Osteocyte (in vitro differentiated cells): ENCODE results near the gene YBEY. TPM values are rescaled to one million over a fixed set of nuclear protein-coding genes. Genes with fewer than 3 reads are reported as not detected.

Source experiments
- DNase-seq: peaks from one replicate; pipeline ENCODE4 v3.0.0; 2021; ENCODE audit warnings: mixed read lengths; ENCODE audit not compliant: unreplicated experiment; ENCODE audit errors: extremely low spot score
- H3K27ac Mint-ChIP-seq: one replicate; pipeline ENCODE4 v1.8.0; 2021; ENCODE audit warnings: mild to moderate bottlenecking, mixed read lengths; ENCODE audit not compliant: unreplicated experiment
- H3K27me3 Mint-ChIP-seq: one replicate; pipeline ENCODE4 v1.8.0; 2021; ENCODE audit warnings: mixed read lengths; ENCODE audit not compliant: unreplicated experiment
- H3K36me3 Mint-ChIP-seq: one replicate; pipeline ENCODE4 v1.8.0; 2021; ENCODE audit warnings: mixed read lengths; ENCODE audit not compliant: unreplicated experiment
- H3K4me1 Mint-ChIP-seq: one replicate; pipeline ENCODE4 v1.8.0; 2021; ENCODE audit warnings: mixed read lengths; ENCODE audit not compliant: unreplicated experiment
- H3K4me3 Mint-ChIP-seq: one replicate; pipeline ENCODE4 v1.8.0; 2021; ENCODE audit warnings: mild to moderate bottlenecking, moderate library complexity, mixed read lengths; ENCODE audit not compliant: unreplicated experiment
- H3K9me3 Mint-ChIP-seq: one replicate; pipeline ENCODE4 v1.8.0; 2021; ENCODE audit warnings: mixed read lengths; ENCODE audit not compliant: unreplicated experiment
- CTCF ChIP-seq: fragments of 200-600 bp; sonication (generic); IDR thresholded peaks from 2 replicates; pipeline ENCODE4 v1.5.0; 2021; ENCODE audit warnings: antibody characterized with exemption, mild to moderate bottlenecking, moderate library complexity
- total RNA-seq: library from RNA; stranded (reverse); gene quantifications from 2 replicates; pipeline ENCODE4 v1.2.1, GENCODE V29; 2021

YBEY gene
- total RNA-seq, 1 donor from 2014 or later = 17.9 TPM

GRCh38 chr21:46327711-46328110 is 41.6 kb downstream of the YBEY start:
- DNase-seq = no peak
- peaks cover 28% of the 10 kb centered on the region for H3K4me1 Mint-ChIP-seq
- H3K27ac Mint-ChIP-seq = peak overlapping the region; percentile 28
- TF ChIP-seq CTCF = no peak
- H3K36me3 Mint-ChIP-seq = peaks cover 24% of the 10 kb centered on the region
- H3K9me3 Mint-ChIP-seq = no peaks in the 10 kb centered on the region
- no peak overlapping the region for H3K4me3 Mint-ChIP-seq
- H3K27me3 Mint-ChIP-seq = no peaks in the 10 kb centered on the region

- peaks cover 24% of the 10 kb centered on the region for H3K4me1 Mint-ChIP-seq
- H3K27ac Mint-ChIP-seq = no peak overlapping the region
These were observed 42.0 kb downstream of the YBEY start for GRCh38 chr21:46328151-46328550.

GRCh38 chr21:46329796-46330195 is 43.7 kb downstream of the YBEY start:
- Mint-ChIP-seq H3K27me3 (no peaks in the 10 kb centered on the region), H3K4me3 (no peak overlapping the region), H3K9me3 (no peaks in the 10 kb centered on the region), H3K27ac (no peak overlapping the region), H3K36me3 (peaks cover 25% of the 10 kb centered on the region), H3K4me1 (peaks cover 23% of the 10 kb centered on the region)
- DNase-seq = no peak
- TF ChIP-seq CTCF = no peak

More at GRCh38 chr21:46328151-46328550, 42.0 kb downstream of the YBEY start:
- Mint-ChIP-seq H3K27me3 (no peaks in the 10 kb centered on the region), H3K9me3 (no peaks in the 10 kb centered on the region), H3K36me3 (peaks cover 24% of the 10 kb centered on the region), H3K4me3 (no peak overlapping the region)
- TF ChIP-seq CTCF = no peak
- no peak for DNase-seq

GRCh38 chr21:46334351-46335140 is 48.4 kb downstream of the YBEY start:
- Mint-ChIP-seq H3K4me3 (no peak overlapping the region), H3K27me3 (no peaks in the 10 kb centered on the region), H3K4me1 (peaks cover 8% of the 10 kb centered on the region), H3K36me3 (peaks cover 32% of the 10 kb centered on the region), H3K27ac (no peak overlapping the region), H3K9me3 (no peaks in the 10 kb centered on the region)
- DNase-seq = no peak
- TF ChIP-seq CTCF = no peak

- no peak for DNase-seq
- H3K4me3 Mint-ChIP-seq = no peak overlapping the region
- H3K9me3 Mint-ChIP-seq = no peaks in the 10 kb centered on the region
- peaks cover 8% of the 10 kb centered on the region for H3K4me1 Mint-ChIP-seq
- peaks cover 39% of the 10 kb centered on the region for H3K36me3 Mint-ChIP-seq
- no peak overlapping the region for H3K27ac Mint-ChIP-seq
- no peaks in the 10 kb centered on the region for H3K27me3 Mint-ChIP-seq
- no peak for TF ChIP-seq CTCF
These were observed 50.5 kb downstream of the YBEY start for GRCh38 chr21:46336603-46337002.
